Left hindlimb (tissue), 1 donor: Measurements from ENCODE around the gene KCNIP4.

Experiments used
- DNase-seq: peaks from one replicate; pipeline ENCODE4 v3.0.0-alpha.2; 2018

Gene KCNIP4

DNA sequence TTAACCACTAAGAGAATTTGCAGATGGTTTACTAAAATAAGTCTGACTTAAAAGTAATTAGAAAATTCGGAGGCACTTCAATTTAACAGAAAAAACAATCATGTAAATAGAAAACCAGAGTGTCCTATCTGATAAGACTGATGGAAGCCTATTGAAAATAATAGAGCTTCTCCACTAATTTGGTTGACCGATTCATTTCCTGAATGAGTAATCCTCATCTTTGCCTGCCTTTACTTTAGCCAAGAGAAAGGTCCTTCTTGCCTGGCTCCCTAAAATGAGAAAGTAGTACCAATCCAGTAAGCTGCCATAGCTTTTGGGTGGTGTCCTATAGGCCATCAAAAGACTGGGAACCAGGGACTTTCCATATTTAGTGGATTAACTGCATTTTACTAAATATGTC is 48.4 kb downstream of the KCNIP4 start:
- no peak for DNase-seq

DNA sequence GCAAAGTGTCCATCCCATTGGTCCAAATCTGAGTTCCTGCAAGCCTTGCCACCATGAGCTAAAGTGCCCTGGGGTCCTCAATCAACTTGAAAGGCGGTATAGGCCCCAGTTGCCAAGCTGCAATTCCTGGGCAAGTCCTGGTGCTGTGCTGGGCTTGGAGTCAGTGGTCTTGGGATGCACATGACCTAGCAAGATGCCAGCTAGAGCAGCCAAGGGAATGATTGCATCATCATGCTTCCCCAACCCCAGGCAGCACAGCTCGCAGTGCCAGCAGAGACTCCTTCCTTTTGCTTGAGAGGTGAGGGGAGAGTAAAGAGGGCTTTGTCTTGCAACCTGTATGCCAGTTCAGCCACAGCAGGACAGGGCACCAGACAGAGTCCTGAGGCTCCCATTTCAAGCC is 50.5 kb downstream of the KCNIP4 start:
- DNase-seq, result no peak

DNA sequence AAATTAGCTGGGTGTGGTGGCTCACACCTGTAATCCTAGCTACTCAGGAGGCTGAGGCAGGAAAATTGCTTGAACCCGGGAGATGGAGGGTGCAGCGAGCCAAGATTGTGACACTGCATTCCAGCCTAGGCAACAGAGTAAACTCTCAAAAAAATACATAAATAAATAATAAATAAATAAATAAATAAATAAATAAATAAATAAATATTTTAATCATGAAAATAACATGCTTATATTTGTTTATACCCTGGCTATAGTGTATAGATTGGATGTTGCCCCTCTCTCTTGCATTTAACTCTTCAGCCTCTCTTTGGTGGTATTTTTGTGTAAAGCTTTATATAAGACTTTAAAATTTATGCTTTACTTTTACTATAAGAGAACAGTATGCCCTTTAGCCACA is 51.8 kb downstream of the KCNIP4 start:
- DNase-seq, result no peak

DNA sequence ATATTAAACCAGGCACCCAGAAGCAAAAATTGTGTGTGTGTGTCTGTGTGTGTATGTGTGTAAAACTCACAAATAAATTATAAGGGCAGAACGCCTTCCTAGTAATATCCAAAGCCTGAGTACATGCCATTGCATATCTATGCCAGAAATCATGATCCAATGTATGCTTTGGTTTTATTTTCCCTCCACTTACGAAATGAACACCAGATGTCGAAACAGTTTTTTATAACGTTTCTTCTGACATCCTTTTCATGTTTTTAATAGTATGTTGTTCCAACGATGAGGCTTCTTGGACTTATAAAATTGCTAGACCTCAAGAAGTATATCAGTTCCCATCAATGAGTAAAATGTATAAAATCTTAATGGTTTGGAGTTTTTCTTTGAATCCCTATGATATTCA is 55.4 kb downstream of the KCNIP4 start:
- DNase-seq, result no peak

DNA sequence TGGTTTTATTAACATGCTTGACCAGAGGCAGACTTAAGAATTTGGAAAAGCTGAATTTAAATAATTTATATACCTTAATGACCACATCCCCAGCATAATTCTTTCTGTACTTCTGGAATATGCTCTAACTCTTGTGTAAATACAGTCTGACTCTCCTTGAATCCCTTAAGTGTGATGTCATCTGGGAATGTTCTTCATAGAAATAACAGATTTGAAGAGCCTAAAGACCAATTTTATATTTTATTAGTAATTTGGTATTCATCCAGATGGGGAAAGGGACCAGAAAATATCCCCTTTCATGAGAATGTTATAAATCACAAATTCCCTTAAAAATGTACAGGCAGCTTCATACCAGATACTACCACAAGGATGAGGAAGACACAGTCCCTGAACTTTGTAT is 58.3 kb downstream of the KCNIP4 start:
- DNase-seq, result no peak

DNA sequence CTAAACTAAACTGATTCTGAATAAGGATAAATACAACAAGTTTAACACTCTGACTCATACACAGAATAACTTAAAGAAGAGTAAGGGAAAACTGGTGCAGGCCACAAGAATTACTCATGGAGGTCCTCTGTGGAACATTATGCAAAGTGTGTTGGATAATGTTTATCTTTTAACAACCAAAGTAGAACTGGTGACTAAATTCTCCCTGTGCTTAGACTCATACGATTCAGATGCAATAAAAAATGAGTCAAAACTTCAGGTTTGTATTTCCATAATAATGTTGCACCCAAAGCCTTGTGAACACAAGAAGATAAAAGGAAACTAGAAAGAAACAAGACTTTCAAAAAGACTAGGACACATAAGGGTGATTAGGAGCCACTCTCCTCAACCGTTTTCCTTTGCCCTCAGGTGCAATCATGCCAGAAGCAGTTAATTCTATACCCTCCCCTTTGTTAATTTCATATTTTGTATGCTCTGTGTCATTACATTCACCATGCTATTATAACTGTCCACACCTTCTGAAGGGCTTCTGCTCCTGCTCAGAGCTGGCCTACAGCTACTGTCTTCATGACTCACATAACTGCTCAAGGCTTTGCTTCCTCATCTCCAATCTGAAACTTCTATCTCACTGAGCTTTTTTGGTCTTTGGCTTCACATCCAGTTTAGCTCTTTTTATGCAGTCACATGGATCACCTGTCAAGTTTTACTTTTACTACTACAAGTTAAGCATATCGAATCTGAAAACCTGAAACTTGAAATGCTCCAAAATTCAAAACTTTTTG is 60.2 kb downstream of the KCNIP4 start:
- DNase-seq, result no peak

DNA sequence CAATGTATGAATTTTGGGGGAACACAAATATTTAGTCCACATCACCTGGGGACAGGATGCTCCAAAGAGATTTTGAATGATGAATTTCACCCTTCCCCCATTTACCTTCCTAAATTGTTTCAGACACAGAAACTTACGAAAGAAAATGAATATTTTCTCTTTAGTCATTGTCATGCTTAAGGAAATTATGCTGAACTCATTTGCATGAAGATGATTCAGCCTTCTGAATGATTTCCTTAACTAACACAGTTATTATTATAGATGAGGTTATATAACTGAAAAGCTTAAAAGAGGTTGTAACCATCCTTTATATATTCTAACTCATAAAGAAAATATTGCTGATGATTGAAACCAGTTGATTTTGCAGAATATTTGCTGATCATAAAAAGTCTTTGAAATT is 61.1 kb downstream of the KCNIP4 start:
- DNase-seq, result no peak

DNA sequence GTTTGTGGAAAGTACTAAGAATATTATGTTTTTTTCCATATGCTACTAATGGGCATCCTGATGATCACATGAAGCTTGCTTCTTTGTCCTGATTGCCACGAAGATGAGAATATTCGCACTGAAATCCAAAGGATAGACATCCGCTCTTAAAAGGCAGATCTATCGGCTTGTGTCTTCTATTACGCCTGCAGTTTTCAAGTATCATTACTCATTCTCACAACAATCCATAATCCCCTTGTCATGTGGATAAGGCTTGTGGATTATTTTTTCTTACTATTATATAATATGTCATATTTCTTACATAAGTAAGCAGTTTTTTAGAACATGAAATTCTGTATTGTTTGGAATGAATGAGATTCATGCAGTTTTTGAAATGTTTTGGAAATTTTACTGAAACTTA is 62.8 kb downstream of the KCNIP4 start:
- DNase-seq, result no peak

DNA sequence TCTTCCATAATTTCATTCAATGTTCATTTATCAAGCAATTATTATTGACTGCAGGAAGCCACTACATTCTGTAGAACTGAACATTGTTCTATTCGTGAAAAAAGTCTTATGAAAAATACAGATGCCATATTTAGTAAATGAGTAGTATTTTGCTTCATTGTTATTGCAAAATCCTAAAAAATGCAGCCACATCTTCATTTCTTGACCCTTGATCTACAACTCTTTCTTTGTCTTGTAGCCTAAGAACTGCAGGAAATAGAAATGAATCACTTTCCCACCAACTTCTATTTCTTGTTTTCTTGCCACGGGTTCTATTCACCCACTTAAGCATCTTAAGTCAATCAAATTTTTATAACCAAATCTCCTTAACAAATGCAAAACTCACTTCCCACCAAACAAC is 63.3 kb downstream of the KCNIP4 start:
- DNase-seq, result no peak

DNA sequence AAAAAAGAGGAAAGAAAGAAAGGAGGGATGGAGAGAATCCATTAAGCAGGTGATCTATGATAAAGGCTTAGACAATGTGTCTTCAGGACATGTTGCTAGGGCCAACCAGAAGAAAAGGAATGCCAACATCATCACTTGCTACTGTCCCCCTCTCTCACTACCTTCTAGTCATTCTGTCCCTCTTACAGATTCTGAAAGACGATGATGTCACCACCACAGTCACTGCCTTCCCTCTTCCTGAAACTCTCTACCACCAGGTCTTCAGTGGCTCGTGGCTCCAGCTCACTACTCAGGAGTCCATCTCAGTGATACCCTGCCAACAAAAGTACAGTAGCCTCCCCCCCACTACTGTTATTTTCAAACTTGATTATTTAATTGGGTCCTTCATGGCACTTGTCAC is 64.0 kb downstream of the KCNIP4 start:
- no peak for DNase-seq

DNA sequence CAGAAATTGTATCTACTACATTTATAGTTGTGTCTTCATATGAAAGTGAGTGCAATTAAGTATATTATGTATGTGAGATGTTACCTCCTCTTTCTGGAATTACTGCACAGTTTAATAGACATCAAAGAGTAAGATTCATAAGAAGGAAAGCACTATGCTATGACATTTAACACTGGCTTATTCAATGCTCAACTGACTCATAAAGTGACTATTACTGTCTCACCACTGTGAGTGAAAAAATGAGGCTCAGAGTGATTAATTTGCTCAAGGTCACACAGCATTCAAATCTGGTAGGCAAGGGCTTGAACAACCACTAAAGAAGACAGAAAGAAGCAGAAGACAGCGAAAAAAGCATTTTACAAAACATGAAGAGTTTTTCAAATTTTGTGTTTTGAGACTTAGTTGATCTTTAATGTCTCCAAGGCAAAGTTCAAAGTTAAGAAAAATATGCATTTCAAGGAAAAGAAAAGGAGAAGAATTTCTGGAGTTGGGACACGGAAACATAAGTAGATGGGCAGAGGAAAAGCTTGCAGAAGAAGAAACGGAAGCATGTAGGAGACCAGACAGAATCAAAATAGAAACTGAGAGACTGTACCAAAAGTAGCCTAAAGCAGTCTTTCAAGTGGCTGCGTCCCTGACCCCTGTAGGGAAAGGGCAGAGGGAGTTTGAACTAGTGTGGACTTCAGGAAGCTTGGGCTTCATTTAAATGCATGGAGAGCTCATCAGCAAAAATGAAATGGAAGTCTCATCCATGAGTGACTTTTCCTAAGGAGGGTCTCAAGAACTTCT is 66.3 kb downstream of the KCNIP4 start:
- no peak for DNase-seq

DNA sequence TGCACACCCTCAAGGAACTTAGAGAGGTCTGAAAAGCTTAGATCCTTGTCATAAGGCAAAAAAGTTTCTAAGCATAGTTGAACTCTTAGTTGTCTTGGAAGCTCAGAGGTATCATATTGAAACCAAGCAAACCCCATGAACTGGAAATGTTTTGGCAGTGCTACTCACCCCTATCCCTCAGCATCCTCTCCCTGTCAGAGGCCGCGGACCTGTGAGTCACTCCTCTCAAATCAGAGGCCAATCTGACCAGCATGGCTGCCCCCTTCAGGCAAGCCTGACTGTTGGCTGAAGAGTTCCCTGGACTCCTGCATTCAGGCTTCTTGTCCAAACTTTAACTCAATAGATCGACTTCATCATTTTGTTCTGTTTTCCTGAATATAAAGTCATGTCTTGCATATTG is 69.4 kb downstream of the KCNIP4 start:
- no peak for DNase-seq

DNA sequence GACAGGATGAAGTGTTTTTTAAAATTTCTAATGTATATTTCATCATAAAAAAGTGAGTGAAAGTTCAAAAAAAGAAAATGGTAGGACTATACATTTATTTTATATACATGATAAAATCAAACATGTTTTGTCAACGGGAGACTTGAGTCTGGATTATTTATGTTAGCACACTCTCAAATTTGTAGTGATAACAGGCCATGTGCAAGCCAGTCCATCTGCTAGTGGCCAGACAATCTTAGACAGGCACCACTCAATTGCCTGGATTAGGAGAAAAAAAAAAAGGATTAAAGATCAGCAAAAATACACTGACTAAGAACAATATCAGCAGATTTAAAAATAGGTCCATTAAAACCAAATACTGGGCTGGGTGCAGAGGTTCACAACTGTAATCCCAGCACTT is 71.9 kb downstream of the KCNIP4 start:
- no peak for DNase-seq

DNA sequence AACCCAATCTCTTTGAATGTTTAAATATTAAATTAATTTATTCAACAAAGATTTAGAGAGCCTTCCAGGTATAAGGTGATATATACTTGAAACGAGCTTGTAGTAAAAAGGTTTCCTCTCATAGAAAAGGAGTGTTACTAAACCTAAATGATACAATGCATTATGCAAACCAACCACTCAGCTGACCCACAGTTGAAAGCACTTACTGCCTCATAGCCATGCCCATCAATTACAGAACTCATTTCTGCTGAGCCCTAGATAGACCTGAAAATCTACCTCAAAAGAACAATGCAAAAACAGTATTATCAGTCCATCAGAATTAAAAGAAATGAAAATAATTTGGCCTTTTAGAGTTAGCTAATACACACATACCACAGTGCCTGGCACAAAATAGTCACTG is 75.4 kb downstream of the KCNIP4 start:
- DNase-seq, result no peak

DNA sequence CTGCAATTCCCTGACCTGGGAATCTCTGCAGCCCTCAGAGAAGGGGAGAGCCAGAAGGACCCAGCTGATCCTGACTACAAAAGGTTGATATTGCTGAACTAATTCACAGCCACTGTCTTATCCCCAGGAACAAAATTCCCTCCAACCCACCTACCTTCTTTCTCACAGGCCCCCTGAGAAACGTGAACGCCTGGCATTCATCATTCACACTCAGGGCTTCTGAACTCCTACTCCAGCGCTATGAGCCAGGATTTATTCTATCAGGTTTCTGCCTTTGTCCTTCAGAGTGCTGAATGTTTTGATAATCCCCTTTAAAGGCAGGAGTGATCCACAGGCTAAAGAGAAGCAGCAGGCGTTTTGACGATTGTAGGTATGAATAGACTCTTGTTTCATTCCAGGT is 76.5 kb downstream of the KCNIP4 start:
- no peak for DNase-seq

DNA sequence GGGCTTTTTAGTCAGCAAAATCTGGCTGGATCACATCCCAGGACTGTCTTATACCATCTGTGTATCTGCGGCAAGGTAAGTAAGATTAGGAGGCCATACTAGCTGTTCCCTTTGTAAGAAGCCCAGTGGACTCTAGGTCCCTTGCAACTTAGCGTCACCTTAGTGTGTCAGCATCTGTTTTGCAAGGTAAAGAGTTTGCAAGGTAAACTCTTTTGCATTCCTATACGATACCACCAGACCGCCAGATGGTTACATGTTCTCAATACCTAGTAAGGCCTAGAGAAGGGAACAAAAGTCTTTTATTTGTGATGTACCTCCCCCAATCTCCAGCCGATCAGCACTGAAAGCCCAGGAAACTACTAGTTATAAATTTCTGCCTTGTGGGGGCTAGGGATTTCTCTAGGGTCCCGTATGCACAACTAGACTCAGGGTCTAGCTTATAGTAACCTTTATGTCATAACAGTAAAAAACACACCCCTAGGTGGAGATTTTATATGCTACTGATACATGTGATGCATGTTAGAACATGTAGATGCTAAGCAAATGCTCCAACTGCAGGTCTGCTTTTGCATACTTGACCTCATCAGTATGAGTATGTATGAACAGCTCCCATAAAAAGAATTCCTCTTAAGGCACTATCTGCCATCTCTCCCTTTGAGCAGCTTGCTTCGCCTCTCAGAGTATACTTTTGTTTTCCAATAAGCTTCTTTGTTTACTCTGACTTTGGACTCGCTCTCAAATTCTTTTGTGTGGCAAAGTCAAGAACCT is 78.4 kb downstream of the KCNIP4 start:
- no peak for DNase-seq

DNA sequence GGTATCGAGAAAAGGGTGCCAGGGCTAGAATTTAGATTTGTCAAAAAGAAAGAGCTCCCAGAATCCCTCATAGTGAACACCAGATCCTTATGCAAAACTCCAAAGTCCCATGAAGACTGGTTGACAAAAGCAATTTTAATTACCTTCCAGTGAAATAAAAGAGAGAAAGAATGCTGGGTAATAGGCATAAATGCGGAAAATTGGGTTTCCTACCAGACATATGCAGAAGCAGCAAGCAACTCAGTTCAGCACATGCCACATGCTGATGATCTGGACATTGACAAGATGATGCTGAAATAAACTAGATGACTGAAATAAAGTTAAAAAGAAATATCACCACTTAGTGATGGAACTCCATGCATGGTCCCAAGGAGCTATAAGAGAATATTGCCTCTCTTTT is 83.9 kb downstream of the KCNIP4 start:
- no peak for DNase-seq

DNA sequence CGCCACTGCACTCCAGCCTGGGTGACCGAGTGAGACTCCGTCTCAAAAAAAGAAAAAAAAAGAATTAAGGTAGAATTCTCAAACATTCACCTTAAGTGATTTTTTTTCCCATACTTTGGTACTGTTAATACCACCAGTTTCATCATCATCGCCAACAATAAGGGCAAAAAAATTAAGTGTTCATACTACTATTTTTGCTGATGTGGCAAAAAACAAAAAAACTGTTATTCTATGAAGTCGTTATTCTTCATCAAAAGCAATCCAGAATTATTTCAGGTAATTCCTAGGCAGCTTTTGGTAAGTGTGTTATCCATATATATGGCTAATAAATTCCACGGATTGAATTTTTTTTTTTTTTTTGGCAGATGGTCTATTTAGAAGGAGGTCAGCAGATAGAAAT is 85.7 kb downstream of the KCNIP4 start:
- no peak for DNase-seq

DNA sequence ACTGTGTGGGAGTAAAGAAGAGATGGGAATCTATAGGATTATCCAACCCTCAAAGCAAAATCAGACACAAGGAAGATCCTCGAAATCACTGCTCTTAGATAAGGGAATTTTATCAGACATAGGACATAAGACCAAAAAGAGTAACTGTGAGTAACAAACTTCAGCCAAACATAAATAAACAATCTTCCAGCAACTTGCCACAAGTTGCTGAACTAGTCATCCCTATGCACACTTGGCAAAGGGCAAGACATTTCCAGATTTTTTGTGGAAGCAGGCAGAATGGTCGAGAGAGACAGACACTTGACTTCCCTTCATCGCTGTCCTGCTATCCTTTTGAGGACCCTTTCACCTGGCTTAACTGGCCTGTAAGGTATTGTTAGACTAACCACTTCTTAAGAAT is 89.6 kb downstream of the KCNIP4 start:
- DNase-seq, result no peak

DNA sequence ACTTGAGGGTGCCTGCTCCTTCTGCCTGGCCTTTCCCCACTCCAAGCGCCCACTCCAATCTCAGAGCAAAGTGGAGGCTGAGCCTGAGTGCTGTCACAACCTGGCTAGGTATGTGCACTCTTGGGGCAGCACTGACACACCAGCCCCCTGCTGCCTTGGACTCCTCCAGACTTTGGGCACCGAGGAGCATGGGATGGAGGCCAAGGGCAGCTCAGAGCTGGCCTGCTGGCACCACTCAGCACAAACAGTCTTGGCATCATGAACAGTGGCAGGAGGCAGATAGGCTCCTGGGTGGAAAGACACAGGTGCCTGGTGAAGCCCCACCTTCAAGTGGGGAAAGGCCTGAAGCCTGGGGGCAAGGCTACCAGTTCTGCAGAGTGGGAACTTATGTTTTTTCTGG is 91.8 kb downstream of the KCNIP4 start:
- DNase-seq, result no peak

DNA sequence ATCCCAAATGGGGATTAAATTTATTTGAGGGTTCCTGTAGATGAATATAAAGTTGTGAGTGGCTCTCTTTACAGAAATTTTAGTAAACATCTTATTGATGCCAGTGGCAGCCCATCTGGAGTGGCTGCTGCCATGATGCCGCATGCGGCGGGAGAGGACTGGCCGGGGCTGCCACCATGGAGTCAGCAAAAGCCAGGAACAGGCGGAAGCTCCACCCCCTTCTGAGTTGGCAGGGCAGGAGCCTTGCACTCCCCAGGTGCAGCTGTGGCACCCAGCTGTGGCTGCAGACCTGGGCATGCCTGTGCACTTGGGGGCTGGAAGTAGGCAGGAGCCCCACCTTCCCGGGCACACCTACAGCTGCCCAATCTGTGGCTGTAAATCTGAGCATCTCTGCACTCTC is 92.3 kb downstream of the KCNIP4 start:
- no peak for DNase-seq

DNA sequence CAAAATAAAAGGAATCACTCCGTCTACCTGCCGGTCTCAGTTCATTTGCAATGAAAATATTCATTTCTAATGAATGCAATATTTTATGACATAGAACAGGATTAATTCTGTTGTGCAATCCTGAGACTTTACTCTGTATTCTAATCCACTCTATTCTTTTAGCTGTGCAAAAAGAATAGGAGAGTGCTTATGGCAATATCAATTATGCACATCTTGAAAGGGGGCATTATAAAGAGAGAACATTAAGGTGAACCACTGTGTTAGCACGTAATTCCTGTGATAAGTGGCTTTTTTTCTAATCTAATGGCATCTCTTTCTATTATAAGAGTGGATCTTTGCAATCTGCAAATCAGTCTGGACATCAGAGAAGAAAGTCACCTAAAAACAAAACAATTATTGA is 99.5 kb downstream of the KCNIP4 start:
- no peak for DNase-seq

DNA sequence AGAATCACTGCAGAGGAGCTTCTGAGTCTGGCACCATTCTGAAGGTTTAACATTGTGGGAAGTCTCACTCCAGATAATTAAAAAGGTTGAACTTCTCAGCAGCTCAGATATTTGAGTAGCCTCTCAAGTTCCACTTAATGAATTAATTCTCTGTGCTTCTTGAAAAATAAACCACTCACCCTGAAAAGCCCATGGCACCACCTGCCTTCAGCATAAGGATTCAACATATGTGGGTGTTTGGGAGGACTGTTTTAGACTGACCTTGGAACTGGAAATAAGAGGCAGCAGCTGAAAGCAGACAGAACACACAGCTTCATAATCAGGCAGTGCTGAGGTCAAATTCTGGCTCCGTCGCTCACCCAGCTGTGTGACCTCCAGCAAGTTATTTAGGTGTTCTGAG is 100.6 kb downstream of the KCNIP4 start:
- DNase-seq, result no peak

DNA sequence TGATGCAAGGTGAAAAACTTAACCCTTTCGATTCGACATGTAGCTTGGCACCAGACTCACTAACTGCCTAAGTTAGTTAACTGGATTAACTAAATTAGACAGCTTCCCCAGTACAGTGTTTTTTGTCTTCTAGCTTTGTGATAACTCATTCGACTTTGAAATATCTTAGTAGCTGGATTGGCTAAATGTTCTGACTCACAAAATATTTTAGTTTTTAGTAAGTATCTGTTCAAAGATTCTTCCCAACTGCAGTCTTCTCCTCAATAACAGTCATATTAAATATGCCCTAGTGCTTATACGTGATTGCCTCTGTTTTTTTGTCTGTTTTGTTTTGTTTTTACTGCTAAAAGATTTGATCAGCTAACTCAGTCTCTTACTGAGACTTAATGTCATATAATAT is 102.9 kb downstream of the KCNIP4 start:
- DNase-seq, result no peak
